ENCODE results near the gene SNX24.

DNA sequence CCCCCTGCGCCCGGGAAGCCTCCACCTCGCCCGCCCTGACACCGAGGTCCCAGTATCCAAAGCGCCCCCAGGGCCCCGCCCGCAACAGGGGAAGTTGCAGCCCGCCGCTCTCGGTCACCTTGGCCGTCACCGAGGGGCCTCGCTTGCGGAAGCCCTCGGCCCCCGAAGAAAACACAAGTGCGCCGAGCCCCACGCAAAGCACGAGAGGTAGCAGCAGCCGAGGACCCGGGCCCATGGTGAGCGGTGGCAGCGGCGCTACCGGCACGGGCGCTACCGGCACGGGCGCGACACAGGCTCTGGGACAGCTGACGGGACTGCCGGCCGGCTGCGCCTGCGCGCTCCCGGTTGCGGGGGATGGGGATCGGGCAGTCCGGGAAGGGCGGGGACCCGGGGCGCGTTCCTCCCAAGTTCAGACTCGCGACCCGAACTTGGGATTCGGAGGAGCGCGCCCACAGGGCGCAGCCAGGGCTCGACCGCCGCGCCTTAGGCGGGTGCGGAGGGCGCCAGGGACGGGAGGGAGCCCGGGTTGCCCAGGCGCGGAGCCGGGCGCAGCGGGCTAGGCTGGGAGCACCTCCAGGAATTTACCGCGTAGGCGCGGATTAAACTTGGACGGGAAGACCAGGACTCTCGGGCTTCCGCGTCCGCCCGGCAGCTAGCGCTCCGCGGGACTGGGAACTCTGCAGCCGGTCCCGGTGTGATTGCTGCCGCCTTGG is 191.1 kb downstream of the SNX24 start, which contains the start of gene PPIC:
- TF ChIP-seq, protein P1, sequence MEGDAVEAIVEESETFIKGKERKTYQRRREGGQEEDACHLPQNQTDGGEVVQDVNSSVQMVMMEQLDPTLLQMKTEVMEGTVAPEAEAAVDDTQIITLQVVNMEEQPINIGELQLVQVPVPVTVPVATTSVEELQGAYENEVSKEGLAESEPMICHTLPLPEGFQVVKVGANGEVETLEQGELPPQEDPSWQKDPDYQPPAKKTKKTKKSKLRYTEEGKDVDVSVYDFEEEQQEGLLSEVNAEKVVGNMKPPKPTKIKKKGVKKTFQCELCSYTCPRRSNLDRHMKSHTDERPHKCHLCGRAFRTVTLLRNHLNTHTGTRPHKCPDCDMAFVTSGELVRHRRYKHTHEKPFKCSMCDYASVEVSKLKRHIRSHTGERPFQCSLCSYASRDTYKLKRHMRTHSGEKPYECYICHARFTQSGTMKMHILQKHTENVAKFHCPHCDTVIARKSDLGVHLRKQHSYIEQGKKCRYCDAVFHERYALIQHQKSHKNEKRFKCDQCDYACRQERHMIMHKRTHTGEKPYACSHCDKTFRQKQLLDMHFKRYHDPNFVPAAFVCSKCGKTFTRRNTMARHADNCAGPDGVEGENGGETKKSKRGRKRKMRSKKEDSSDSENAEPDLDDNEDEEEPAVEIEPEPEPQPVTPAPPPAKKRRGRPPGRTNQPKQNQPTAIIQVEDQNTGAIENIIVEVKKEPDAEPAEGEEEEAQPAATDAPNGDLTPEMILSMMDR (IDR thresholded peaks at IDR 0.05): no peak
- TF ChIP-seq EZH2phosphoT487 (IDR thresholded peaks at IDR 0.05) (no peak), EZH2 (IDR thresholded peaks at IDR 0.05) (peak; percentile 79)

Measured in neural progenitor cell (in vitro differentiated cells).